A549 treated with dexamethasone at 1 μM for 4 hours (cell line): ENCODE data around the gene JAM3. TPM values are rescaled to one million over a fixed set of nuclear protein-coding genes. Genes with fewer than 3 reads are reported as not detected.

Source experiments
- total RNA-seq: library from RNA; stranded (reverse); fragments of 200-300 nt; extraction: Qiagen RNA extraction; gene quantifications from 5 replicates; pipeline ENCODE4 v1.2.3, GENCODE V29; 2022

Gene JAM3
- total RNA-seq, result 3.2 to 5.1 TPM (median 4.1 TPM) in 5 replicates

DNA sequence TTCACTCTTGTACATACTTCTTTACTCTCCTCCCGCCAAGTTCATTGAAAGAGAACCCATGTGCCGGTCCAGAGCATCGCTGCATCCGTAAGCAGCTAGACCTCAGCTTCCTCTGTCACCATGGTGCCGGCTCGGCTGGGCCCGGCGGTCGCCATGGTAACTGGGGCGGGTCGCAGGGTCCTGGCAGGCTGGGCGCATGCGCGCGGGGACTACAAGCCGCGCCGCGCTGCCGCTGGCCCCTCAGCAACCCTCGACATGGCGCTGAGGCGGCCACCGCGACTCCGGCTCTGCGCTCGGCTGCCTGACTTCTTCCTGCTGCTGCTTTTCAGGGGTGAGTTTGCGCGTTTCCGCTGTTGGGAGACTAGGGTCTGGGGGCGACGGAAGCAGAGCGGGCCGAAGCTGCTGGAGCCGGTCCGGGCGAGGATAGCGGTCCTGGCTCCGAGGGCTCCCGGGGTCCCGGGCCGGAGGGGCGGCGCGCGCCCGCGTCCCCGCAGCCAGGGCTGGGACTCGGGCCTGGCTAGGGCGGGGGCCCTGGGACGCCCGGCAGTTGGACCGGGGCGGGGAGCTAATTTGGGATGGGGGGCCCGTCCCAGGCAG is at the start of gene JAM3:
JAM3 (plus strand) TSS at position 244 of the 597 bp plus-strand sequence; CDS start at position 256, 12 bp downstream.

Other genes starting within 250 kb of the JAM3 start
- not detected in 5 replicates for gene SPATA19, start 223.6 kb upstream of the JAM3 start, total RNA-seq
- gene IGSF9B, start 112.1 kb upstream of the JAM3 start, total RNA-seq, result 1.7 to 3.7 TPM (median 3.2 TPM) in 5 replicates
- gene NCAPD3, start 154.9 kb downstream of the JAM3 start, total RNA-seq, result 15.6 to 25.5 TPM (median 22.0 TPM) in 5 replicates
- gene VPS26B, start 155.6 kb downstream of the JAM3 start, total RNA-seq, result 17.5 to 21.4 TPM (median 20.9 TPM) in 5 replicates
- gene THYN1, start 184.3 kb downstream of the JAM3 start, total RNA-seq, result 17.0 to 20.1 TPM (median 17.7 TPM) in 5 replicates
- gene ACAD8, start 184.5 kb downstream of the JAM3 start, total RNA-seq, result 7.6 to 8.5 TPM (median 8.1 TPM) in 5 replicates
- 0.02 to 0.04 TPM in 2 of 5 replicates, not detected in the others for gene GLB1L3, start 207.3 kb downstream of the JAM3 start, total RNA-seq